ENCODE data around the gene ROBO1. TPM values are rescaled to one million over a fixed set of nuclear protein-coding genes. Genes with fewer than 3 reads are reported as not detected.

Gene ROBO1
- total RNA-seq, 1 experiment from 2014 or later: 73.4 TPM

GRCh38 chr3:79246875-79247724, 520.7 kb downstream of the ROBO1 start:
- no peak overlapping the region for H3K27ac ChIP-seq
- H3K36me3 ChIP-seq: no peaks in the 10 kb centered on the region
- H3K4me3 ChIP-seq: no peak overlapping the region
- peaks cover 3% of the 10 kb centered on the region; the same call in 1 of the 2 replicates for H3K9me3 ChIP-seq (replicated peaks)
- DNase-seq: no peak
- H3K27me3 ChIP-seq: no peaks in the 10 kb centered on the region
- H3K4me1 ChIP-seq: peaks cover 17% of the 10 kb centered on the region

- peaks cover 17% of the 10 kb centered on the region for H3K4me1 ChIP-seq
- no peak overlapping the region for H3K4me3 ChIP-seq
- peak in 1 of 2 experiments; percentile 14 for DNase-seq
Observed at GRCh38 chr3:79245284-79246138, 522.3 kb downstream of the ROBO1 start.

GRCh38 chr3:79236496-79236895, 531.3 kb downstream of the ROBO1 start:
- no peaks in the 10 kb centered on the region for H3K9me3 ChIP-seq (replicated peaks)
- no peak for DNase-seq
- H3K27me3 ChIP-seq: no peaks in the 10 kb centered on the region
- H3K4me1 ChIP-seq: no peaks in the 10 kb centered on the region
- no peak overlapping the region for H3K27ac ChIP-seq
- no peaks in the 10 kb centered on the region for H3K36me3 ChIP-seq
- no peak overlapping the region for H3K4me3 ChIP-seq

More at GRCh38 chr3:79245284-79246138, 522.3 kb downstream of the ROBO1 start:
- H3K36me3 ChIP-seq: no peaks in the 10 kb centered on the region
- no peaks in the 10 kb centered on the region for H3K27me3 ChIP-seq
- H3K27ac ChIP-seq: no peak overlapping the region
- peaks cover 3% of the 10 kb centered on the region for H3K9me3 ChIP-seq (replicated peaks)

GRCh38 chr3:79233431-79234060, 534.3 kb downstream of the ROBO1 start:
- no peak overlapping the region for H3K4me3 ChIP-seq
- DNase-seq: no peak
- no peaks in the 10 kb centered on the region for H3K4me1 ChIP-seq
- no peaks in the 10 kb centered on the region for H3K36me3 ChIP-seq
- no peak overlapping the region for H3K27ac ChIP-seq
- H3K9me3 ChIP-seq (replicated peaks): no peaks in the 10 kb centered on the region
- no peaks in the 10 kb centered on the region for H3K27me3 ChIP-seq

- Histone ChIP-seq H3K27ac (no peak overlapping the region), H3K27me3 (no peaks in the 10 kb centered on the region), H3K36me3 (no peaks in the 10 kb centered on the region), H3K4me1 (no peaks in the 10 kb centered on the region), H3K9me3 (replicated peaks) (no peaks in the 10 kb centered on the region), H3K4me3 (no peak overlapping the region)
- DNase-seq: no peak
Observed at GRCh38 chr3:79230266-79230665, 537.5 kb downstream of the ROBO1 start.

GRCh38 chr3:79217096-79217495, 550.7 kb downstream of the ROBO1 start:
- H3K27ac ChIP-seq: peak overlapping the region; percentile 23
- peaks cover 27% of the 10 kb centered on the region for H3K4me1 ChIP-seq
- peak in 1 of 2 experiments; percentile 60 for DNase-seq
- no peak overlapping the region for H3K4me3 ChIP-seq
- no peaks in the 10 kb centered on the region for H3K27me3 ChIP-seq
- no peaks in the 10 kb centered on the region for H3K36me3 ChIP-seq
- no peaks in the 10 kb centered on the region for H3K9me3 ChIP-seq (replicated peaks)

GRCh38 chr3:79215286-79215685, 552.5 kb downstream of the ROBO1 start:
- H3K36me3 ChIP-seq: no peaks in the 10 kb centered on the region
- peaks cover 27% of the 10 kb centered on the region for H3K4me1 ChIP-seq
- no peak overlapping the region for H3K27ac ChIP-seq
- no peak for DNase-seq
- no peaks in the 10 kb centered on the region; the same call in 1 of the 2 replicates for H3K9me3 ChIP-seq (replicated peaks)
- no peak overlapping the region for H3K4me3 ChIP-seq
- H3K27me3 ChIP-seq: no peaks in the 10 kb centered on the region

GRCh38 chr3:79211586-79212359, 556.0 kb downstream of the ROBO1 start:
- Histone ChIP-seq H3K4me1 (peaks cover 11% of the 10 kb centered on the region), H3K36me3 (no peaks in the 10 kb centered on the region)
- DNase-seq: peak; percentile 73 to 77

GRCh38 chr3:79204351-79204750, 563.4 kb downstream of the ROBO1 start:
- no peak overlapping the region for H3K27ac ChIP-seq
- H3K4me3 ChIP-seq: no peak overlapping the region
- no peaks in the 10 kb centered on the region for H3K27me3 ChIP-seq
- no peaks in the 10 kb centered on the region for H3K9me3 ChIP-seq (replicated peaks)
- H3K36me3 ChIP-seq: no peaks in the 10 kb centered on the region
- peak in 1 of 2 experiments; percentile 26 for DNase-seq
- peaks cover 37% of the 10 kb centered on the region for H3K4me1 ChIP-seq

More at GRCh38 chr3:79211586-79212359, 556.0 kb downstream of the ROBO1 start:
- H3K4me3 ChIP-seq: peak overlapping the region; percentile 32
- H3K9me3 ChIP-seq (replicated peaks): no peaks in the 10 kb centered on the region; the same call in 1 of the 2 replicates
- peak overlapping the region; percentile 66 for H3K27ac ChIP-seq
- H3K27me3 ChIP-seq: no peaks in the 10 kb centered on the region

- Histone ChIP-seq H3K4me3 (no peak overlapping the region), H3K9me3 (replicated peaks) (no peaks in the 10 kb centered on the region; the same call in 1 of the 2 replicates), H3K36me3 (no peaks in the 10 kb centered on the region), H3K27me3 (no peaks in the 10 kb centered on the region), H3K27ac (no peak overlapping the region), H3K4me1 (peaks cover 37% of the 10 kb centered on the region)
- DNase-seq: no peak
Observed at GRCh38 chr3:79203144-79203519, 564.7 kb downstream of the ROBO1 start.

- DNase-seq: no peak
- Histone ChIP-seq H3K27ac (no peak overlapping the region), H3K9me3 (replicated peaks) (peaks cover under 1% of the 10 kb centered on the region; the same call in 1 of the 2 replicates), H3K4me1 (peaks cover 37% of the 10 kb centered on the region), H3K27me3 (no peaks in the 10 kb centered on the region), H3K36me3 (no peaks in the 10 kb centered on the region), H3K4me3 (no peak overlapping the region)
Observed at GRCh38 chr3:79202471-79203143, 565.2 kb downstream of the ROBO1 start.

GRCh38 chr3:79200456-79200855, 567.3 kb downstream of the ROBO1 start:
- Histone ChIP-seq H3K27ac (peak overlapping the region; percentile 70), H3K27me3 (no peaks in the 10 kb centered on the region), H3K36me3 (no peaks in the 10 kb centered on the region), H3K9me3 (replicated peaks) (peaks cover 9% of the 10 kb centered on the region), H3K4me3 (no peak overlapping the region), H3K4me1 (peaks cover 37% of the 10 kb centered on the region)
- peak in 1 of 2 experiments; percentile 35 for DNase-seq

GRCh38 chr3:79199966-79200365, 567.8 kb downstream of the ROBO1 start:
- H3K36me3 ChIP-seq: no peaks in the 10 kb centered on the region
- H3K4me1 ChIP-seq: peaks cover 37% of the 10 kb centered on the region
- peaks cover 9% of the 10 kb centered on the region for H3K9me3 ChIP-seq (replicated peaks)
- H3K4me3 ChIP-seq: no peak overlapping the region
- H3K27ac ChIP-seq: peak overlapping the region; percentile 70
- no peaks in the 10 kb centered on the region for H3K27me3 ChIP-seq
- peak in 1 of 2 experiments; percentile 53 for DNase-seq

Measured in SJCRH30 (cell line).